ENCODE measurements around the gene CST1. TPM values are rescaled to one million over a fixed set of nuclear protein-coding genes. Genes with fewer than 3 reads are reported as not detected.
"Not testable (repeated sequence)": the region's sequence is repeated elsewhere in the genome, so short reads cannot be mapped to it uniquely, and the experiment has no call there.

Gene CST1, protein sequence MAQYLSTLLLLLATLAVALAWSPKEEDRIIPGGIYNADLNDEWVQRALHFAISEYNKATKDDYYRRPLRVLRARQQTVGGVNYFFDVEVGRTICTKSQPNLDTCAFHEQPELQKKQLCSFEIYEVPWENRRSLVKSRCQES
- not detected for total RNA-seq

DNA sequence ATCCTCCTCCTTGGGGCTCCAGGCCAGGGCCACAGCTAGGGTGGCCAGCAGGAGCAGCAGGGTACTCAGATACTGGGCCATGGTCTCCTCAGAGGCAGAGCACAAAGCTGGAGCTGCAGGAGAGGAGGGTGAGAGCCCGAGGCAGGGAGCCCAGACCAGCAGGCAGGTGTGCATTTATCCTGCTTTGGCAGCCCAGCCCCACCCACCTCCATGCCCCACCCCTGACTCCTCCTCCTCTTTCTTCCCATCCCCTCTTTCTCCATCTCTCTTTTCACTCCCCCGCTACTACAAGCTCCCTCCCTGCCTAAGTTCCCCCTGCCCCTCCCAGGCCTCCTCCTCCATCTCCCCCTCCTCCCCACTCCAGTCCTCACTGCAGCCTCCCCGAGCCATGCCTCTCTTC, at the start of gene CST1:
Gene CST1, minus strand, starts transcription at position 150 of the 400 bp plus-strand sequence. Its CDS starts 69 bp downstream, at position 81.
- ATAC-seq: not testable (repeated sequence)

DNA sequence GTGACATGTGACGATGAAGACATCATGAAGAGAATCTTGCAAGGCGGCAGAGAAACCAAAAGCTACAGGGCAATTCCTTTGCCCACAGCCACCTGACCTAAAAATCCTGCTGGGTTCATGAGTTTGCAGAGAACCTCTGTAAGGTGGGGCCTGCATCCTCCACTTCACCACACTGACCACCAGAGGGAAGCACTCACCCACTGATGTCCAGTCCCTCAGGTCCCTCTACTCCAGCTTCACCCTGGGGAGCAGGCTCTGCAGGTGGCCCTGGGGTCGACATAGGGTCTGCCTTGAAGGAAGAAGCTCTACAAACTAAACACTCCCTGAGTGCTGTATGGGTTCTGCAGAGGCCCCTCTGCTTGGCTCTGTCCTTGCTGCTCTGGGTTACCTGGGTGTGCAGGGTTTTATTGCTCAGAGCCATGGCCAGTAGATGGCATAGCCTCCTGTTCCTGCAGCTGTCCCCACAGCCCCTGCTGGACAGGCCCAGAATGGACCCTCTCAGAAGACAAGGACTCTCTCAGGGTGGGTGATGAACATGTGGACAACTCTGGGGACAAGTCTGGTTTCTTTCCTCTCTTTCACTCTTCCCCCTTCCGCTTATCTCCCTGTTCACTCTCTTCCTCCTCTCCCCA, 48.6 kb upstream of the CST1 start:
- peak; percentile 82 for ATAC-seq

DNA sequence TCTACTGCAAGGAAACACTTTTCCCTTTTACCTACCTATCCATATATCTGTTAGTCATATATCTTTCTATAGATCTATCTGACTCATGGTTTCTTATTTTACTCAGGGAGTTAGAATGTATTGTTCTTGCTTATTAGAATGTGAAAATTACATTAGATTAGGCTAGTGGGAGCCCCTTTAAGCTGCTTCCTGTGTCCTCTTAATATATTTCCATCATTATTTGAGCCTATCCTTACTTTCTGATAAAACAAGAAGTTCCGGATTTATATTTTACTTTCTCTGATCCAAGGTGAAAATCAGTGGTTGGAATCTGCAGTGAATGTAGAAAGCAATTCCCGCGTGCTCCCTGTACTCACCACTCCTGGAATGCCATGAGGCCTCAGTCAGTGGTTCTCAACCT, 44.8 kb upstream of the CST1 start:
- ATAC-seq: no peak

DNA sequence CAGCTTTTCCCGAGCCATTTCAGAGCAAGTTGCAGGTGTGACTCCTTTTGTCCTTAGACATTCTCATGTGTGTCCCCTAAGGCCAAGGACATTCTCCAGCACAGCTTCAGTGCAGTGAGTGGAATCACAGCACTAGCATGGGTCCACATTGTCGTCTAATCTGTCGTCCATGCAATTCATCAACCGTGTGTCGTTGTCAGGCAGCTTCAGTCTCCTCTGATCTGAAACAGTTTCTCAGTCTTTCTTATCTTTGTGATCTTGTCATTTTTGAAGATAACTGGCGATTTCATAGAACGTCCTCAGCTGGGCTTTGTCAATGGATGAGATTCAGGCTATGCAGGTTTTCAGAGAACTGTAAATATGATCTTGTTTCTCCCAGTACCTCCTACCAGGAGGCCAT, 44.1 kb upstream of the CST1 start:
- ATAC-seq: no peak

DNA sequence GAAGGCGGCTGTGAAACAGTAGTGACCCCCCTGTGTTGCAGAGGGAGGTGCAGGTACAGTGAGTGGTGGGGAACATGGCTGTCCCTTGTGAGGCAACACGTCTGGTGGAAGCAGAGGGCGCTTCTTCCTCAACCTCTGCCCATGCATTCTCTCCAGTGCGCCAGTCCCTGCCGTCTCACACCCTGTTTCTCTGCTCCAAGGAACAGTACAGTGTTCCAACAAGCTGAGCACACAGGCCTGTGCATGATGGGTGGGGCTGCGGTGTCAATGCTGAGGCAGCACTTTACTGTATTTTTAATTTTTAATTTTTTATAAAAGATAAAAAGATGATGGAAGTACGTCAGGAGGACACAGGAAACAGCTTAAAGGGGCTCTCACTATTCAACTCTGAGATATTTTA, 43.3 kb upstream of the CST1 start:
- ATAC-seq: no peak

DNA sequence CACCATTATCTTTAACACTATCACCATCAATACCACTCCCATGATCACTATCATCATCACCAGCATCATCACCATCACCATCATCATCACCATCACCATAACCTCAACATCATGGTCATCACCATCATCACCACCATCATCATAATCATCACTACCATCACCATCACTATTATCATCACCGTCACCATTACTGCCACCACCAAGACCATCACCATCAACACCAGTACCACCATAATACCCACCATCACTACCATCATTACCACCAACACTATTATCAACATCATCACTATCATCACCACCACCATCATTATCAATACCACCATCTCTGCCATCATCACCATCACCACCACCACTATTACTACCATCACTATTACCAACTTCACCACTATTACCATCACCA, 32.7 kb upstream of the CST1 start:
- ATAC-seq: no peak

DNA sequence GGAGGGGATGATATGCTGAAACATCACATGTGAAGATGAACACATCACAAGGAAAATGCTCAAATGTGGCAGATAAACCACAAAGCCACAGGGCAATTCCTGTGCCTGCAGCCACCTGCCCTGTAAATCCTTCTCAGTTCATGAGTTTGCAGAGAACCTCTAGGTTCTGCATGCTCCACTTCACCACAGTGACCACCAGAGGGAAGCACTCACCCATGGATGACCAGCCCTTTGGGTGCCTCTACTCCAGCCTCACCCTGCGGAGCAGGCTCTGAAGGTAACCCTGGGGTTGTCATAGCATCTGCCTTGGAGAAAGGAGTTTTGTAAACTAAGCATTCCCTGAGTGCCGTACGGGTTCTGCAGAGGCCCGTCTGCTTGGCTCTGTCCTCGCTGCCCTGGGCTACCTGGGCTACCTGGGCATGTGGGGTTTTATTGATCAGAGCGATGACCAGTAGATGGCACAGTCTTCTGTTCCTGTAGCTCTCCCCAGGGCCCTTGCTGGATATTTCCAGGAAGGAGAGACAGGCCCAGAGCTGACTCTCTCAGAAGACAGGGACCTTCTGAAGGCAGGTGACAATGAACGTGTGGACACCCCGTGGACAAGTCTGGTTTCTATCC, 31.7 kb upstream of the CST1 start:
- ATAC-seq: peak; percentile 70

DNA sequence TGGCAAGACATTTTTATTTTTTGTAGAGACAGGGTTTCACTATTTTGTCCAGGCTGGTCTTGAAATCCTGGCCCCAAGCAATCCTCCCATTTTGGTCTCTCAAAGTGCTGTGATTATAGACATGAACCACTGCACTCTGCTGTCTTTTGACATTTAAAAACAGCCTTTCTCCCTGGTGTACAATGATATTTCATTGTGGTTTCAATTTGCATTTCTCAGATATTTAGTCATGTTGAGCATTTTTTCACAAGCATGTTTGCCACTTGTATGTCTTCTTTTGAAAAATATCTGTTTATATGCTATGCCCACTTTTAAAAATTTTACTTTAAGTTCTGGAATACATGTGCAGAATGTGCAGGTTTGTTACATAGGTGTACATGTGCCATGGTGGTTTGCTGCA, 27.9 kb upstream of the CST1 start:
- ATAC-seq: not testable (repeated sequence)

DNA sequence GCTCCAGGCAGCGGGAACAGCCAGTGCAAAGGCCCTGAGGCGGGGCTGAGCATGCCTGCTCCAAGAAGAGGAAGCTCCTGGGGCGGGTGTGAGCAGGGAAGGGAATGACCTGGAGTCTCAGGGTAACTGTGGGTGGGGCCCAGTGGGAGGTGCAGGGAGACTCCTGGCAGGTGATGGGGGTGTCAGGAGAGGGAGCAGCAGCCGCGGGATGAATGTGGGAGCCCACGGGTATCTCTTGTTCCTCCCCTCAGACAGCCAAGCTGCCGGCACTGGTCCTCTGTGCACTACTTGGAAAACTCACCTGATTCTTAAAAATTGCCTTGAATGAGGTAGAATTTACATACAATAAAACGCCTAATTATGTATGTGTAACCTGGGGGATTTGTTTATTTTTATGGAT, 26.6 kb upstream of the CST1 start:
- not testable (repeated sequence) for ATAC-seq

DNA sequence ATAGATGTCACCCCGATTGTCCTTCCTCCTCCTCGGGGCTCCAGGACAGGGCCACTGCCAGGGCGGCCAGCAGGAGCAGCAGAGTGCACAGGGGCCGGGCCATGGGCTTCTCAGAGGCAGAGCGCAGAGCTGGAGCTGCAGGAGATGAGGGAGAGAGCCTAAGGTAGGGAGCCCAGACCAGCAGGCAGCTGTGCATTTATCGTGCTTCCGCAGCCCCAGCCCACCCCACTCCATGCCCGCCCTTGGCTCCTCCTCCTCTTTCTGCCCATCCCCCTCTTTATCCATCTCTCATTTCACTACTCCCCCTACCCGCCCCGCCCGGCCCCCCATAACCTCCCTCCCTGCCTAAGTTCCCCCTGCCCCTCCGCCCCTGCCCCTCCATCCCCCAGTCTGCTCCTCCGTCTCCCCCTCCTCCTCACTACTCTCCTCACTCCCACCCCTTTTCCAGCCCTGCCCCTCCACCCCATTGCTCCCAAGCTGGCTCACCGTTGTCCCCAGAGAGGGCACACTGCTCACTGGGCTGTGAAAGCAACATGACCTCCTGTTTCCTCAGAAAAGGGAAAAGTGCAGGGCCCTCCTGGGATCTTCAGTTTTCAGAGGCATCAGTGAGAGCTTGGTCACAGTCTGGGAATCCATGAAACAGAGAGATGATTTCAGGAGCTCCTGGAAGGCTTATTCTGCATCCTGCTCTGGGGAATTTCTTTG, 25.5 kb upstream of the CST1 start:
- ATAC-seq: no peak

DNA sequence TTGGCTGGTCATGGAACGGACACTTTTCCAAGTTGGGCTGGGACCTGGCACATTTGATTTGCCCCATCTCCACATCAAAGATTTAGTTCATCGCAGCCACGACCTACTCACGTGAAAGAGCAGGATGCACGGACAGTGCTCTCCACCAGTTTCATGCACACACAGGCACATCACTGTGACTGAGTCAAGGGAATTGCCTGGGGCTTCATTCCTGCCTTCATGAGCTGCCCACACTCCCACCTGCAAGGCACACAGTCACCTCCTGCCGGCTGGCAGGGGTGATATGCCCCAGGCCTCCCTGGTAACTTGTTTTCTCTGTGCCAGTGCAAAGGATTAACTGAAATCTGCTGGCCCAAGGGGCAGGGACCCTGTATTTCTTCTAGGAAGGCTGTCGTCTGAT, 23.3 kb upstream of the CST1 start:
- ATAC-seq: no peak

DNA sequence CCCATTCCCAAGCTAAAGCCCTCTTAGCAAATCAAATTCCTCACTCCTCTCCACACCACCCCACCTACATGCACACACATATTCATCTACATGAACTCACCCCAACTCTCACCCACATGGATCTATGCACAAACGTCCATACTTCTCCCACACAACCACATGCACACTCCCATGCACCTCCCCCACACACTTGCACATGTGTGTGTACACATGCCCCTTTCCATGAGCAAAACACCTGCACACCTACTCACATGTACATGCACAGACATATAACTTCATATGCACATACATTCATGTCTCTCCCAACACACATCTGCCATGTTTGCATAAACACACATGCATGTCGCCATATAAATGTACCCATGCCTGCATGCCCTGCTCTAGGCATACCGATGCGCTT, 22.8 kb upstream of the CST1 start:
- ATAC-seq: no peak

DNA sequence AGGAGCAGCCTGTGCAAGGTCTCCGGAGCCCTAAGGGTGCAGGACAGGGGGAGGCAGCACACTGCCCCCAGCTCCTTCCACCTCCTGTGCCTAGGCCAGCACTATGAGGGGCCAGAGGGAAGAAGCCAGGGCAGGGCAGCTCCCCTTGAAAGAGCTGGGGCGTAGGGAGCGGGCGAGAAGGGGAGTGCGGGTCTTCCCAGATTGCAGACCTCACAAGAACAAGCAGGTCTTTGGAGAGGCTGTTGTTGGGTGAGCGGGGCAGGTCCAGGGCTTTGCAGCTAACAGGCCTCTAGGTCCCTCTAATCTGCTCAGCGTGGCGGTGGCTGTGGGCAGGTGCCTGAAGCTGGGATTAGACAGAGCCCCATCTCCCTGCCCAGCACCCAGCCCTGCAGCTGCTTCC, 22.4 kb upstream of the CST1 start:
- ATAC-seq: no peak

DNA sequence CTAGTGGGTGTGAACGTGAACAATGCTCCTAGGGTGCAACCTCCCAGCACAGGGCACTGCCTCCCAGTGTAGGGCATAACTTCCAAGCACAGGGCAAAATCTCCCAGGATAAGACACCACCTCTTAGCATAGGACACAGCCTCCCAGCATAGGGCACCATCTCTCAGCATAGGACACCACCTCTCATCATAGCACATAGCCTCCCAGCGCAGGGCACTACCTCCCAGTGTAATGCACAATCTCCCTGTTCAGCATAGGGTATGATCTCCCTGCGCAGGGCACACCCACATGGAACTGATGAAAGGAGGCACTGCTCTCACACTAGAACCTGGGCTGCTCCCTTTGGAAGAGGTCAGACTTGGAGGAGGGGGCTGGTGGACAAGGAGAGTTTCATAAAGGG, 21.3 kb upstream of the CST1 start:
- no peak for ATAC-seq

DNA sequence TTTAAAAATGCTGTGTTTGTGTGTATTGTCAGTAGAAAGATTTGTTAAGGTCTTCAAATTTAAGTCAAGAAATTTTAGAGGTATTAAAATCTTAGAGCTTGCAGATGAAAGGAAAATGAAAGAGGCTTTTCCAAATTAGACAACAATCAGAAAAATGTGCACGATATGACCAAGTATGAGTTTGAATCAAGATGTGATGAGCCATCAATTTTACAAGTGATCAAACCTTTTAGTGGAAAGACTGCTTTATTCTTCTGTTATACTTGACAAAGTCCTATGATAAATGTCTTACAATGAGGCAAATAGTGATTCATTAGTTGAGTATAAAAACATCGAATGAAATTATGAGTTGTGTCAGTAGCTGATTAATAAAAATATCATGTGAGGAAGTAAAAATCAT, 19.6 kb upstream of the CST1 start:
- ATAC-seq: no peak

DNA sequence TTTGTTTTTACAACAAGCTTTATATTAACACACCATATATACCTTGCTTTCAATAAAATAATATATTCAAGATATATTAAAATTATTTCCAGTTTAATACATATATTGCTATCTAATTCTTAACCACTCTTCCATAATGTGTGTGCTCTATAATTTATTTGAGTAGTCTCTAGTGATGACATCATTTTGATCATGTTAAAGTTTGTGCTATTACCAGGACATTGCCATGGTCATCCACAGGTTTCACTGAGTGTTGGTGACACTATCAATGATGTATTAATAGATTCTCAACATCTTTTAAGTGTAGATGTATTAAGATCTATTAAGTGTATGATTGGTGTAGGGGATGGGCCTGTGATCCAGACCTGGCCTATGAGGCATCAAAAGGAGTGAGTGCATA, 17.8 kb upstream of the CST1 start:
- ATAC-seq: not testable (repeated sequence)

DNA sequence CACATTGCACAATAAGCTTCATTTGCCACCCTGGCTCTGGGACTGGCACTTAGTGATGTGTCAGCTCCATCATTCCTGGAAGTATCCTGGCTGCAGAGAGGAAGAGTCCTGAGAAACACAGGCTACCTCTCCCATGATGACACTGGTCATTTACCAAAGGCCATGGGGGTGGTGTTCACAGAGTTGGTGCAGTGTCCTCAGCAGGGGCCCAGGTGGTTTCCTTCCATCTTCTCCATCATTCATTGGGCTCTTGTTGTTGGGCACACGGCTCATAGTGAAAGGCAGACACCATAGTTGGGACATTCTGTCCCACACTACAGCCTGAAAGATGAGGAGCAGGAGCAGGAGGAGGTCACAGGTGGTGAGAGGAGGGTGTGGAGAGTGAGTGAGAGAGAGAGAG, 15.8 kb upstream of the CST1 start:
- ATAC-seq: no peak

DNA sequence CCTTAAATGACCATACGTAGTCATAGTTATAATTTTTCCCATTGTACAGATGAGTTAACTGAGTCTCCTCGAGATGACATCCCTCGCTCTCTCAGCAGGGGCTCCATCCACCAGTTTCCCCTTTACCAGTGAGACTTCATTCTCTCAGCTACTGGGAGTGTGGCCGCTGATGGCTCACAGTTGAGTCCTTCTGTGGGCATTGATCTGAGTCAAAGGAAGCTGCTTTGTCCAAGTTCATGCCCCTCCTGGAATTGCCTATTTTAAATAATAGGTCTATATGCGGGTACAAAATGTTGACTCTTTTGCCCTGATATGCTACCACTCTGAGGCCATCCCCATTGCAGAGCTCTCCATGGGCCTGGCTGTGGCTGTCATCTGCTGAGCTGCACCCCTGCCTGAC, 14.8 kb upstream of the CST1 start:
- no peak for ATAC-seq

DNA sequence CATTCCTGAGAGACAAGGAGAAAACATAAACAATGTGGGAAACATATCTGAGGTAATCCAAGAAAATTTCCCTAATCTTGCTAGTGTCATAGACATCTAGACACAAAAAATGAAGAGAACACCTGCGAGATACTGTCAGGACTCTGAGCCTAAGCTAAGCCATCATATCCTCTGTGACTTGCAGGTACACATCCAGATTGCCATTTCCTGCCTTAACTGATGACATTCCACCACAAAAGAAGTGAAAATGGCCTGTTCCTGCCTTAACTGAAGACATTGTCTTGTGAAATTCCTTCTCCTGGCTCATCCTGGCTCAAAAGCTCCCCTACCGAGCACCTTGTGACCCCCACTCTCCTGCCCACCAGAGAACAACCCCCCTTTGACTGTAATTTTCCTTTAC, 13.9 kb upstream of the CST1 start:
- ATAC-seq: not testable (repeated sequence)

DNA sequence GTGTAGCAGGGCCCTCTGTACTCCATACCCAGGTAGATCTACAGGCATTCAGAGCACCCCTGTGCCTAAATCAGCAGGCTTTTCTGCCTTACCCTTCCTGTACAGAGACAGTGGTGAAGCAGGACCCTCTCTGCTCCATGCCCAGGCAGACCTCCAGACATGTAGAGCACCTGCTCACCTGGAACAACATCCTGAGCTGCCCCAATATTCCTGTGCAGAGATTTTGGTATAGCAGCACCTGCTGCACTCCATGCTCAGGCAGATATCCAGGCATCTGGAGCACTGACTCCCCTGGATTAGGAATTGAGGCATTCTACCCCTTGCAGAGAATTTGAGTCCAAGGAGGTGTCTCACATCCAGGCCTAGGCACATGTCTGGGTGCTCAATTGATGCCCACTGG, 12.6 kb upstream of the CST1 start:
- no peak for ATAC-seq

DNA sequence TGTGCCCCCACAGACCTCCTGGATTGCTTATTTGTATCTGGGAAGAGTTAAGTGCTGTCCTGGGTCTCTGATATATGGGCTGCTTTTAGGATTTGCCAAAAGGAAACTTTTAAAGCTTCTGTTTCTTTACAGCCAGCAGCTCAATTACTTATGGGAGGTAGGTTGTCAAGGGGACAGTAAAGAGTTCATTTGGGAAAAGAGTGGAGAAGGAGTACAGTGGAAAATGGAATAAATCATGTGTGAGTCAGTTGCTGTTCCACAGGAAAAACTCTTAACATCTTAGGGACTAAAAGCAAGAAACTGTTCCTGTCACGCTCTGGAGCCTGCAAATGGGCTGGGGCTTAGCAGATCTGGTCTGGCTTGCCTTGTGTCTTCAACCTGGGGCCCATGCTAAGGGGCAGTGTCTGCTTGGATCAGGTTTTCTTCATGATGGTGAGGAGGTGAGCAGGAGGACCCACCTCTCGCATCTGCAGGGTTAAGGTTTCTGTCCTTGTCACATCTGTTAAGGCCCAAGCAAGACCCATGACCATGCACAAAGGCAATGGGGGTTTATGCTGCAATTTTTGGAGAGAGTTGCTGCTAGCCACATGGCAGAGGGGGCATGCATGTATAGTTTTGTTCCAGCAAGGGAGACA, 8.7 kb upstream of the CST1 start:
- no peak for ATAC-seq

DNA sequence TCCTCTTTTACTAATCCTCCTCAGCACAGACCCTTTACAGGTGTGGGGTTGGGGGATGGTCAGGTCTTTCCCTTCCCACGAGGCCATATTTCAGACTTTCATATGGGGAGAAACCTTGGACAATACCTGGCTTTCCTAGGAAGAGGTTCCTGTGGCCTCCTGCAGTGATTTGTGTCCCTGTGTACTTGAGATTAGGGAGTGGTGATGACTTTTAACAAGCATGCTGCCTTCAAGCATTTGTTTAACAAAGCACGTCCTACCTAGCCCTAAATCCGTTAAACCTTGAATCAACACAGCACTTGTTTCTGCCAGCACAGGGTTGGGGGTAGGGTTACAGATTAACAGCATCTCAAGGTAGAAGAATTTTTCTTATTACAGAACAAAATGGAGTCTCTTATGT, 6.1 kb upstream of the CST1 start:
- not testable (repeated sequence) for ATAC-seq

DNA sequence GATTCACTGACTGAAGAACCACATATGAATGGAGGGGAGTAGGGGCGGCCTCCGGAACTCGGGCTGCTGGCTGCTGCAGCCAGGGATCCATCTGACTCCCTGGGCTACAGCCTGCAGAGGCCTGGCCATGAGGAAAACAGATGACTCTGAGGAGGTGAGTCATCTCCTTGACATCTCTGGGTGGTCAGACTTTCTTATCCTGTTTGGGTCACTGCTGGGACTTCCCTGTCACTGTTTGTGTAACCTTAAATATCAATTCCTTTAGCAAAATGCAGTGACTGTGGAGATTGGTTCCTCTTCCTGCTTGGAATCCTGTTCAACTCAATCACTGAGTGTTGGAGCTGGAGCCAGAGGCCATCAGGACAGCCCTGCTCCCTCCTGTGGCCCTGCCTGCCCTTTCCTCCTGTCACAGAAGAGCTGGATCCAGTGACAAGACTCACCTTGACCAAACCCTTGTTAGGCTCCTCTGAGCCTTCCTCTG, 4.4 kb upstream of the CST1 start:
- not testable (repeated sequence) for ATAC-seq
